Tibial nerve (tissue), 4 donors: Measurements from ENCODE around the gene ANKFN1.

Experiments used
- CTCF ChIP-seq, 5 experiments: fragments of 200-600 bp in 3 of 5; fragments of 450-650 bp in 2 of 5; sonication (generic) in 3 of 5; IDR thresholded peaks; one replicate each; pipeline ENCODE4 v1.5.1; 2016 to 2019; ENCODE audit warnings: antibody characterized with exemption in 5 of 5, mild to moderate bottlenecking in 3 of 5, moderate library complexity in 2 of 5
- EP300 ChIP-seq, 2 donors: sonication (generic); formaldehyde crosslinking; IDR thresholded peaks; one replicate each; pipeline ENCODE4 v1.6.1; 2017; ENCODE audit warnings: antibody characterized with exemption in 2 of 2, mild to moderate bottlenecking in 1 of 2

GRCh38 chr17:56309897-56310296 lies 156.6 kb downstream of the ANKFN1 start:
- no peak for TF ChIP-seq CTCF (IDR thresholded peaks at IDR 0.05)
- TF ChIP-seq EP300 (IDR thresholded peaks at IDR 0.05): no peak
